Brain pericyte (primary cell): ENCODE measurements around the gene ZBTB3.
"Not testable (repeated sequence)": the region's sequence is repeated elsewhere in the genome, so short reads cannot be mapped to it uniquely, and the experiment has no call there.

Source experiments
- DNase-seq: peaks from one replicate; pipeline ENCODE4 v3.0.0-alpha.2; 2012; ENCODE audit warnings: low read depth, low spot score

ZBTB3 gene

GRCh38 chr11:62753736-62754603 lies at the start of gene ZBTB3:
TSS of gene ZBTB3 (minus strand) at chr11:62754160. CDS start at chr11:62753664, 496 bp downstream.
- peak; percentile 98 for DNase-seq

GRCh38 chr11:62801071-62801470 lies 47.1 kb upstream of the ZBTB3 start:
- DNase-seq, result no peak

- no peak for DNase-seq
Measured at GRCh38 chr11:62799486-62799885, 45.5 kb upstream of the ZBTB3 start.

- no peak for DNase-seq
Measured at GRCh38 chr11:62796281-62796680, 42.3 kb upstream of the ZBTB3 start.

- no peak for DNase-seq
Measured at GRCh38 chr11:62794201-62794775, 40.3 kb upstream of the ZBTB3 start.

GRCh38 chr11:62792202-62792575 lies 38.2 kb upstream of the ZBTB3 start:
- no peak for DNase-seq

DNA sequence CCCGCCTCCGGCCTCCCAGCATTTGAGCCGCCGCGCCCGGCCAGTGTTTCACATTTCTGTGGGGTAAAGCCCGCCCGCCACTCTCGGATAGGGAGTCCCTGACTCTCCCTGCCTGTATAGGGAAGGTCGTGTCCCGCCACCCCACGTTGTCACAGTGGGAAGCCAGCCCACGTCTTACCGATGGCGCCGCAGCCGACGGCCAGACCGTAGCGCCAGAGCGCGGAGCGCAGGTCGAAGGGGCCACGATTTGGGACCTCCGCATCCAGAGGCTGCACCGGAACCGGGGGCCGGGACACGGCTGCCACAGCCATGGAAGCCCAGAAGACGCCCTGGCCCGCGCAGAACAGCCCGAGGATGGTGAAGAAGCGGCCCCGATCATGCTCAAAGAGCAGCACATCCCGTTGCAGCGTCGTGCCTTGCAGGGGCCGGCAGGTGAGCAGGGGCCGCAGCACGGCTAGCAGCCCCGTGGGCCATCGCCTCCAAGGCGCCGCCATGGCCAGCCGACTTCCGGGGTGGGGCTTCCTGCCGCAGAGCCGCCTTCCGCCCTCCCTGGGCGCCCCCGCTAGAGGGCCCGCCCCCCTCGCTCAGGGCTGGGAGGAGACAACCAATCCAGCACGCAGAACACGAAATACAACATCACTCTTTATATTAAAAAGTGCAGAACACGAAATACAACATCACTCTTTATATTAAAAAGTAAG lies 37.7 kb upstream of the ZBTB3 start, which contains the start of gene TMEM223:
Gene TMEM223 (minus strand): TSS at position 506 of the 701 bp plus-strand sequence. CDS start 12 bp downstream, at position 494.
- no peak for DNase-seq

GRCh38 chr11:62789576-62789975 lies 35.6 kb upstream of the ZBTB3 start:
- no peak for DNase-seq

DNA sequence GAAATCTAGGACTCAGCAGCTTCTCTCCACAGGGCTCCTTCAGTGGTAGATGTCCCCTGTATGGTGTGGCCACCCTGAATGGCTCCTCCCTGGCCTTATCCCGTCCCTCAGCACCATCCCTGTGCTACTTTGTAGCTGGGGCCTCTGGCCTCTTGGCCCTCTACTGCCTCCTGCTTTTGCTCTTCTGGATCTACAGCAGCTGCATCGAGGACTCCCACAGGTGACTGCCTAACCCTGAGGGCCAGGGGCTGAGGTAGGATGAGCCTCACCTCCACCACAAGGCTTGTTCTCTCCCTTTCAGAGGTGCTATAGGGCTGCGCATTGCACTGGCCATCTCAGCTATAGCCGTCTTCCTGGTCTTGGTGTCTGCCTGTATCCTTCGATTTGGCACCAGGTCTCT lies 35.0 kb upstream of the ZBTB3 start:
- DNase-seq, result no peak

- peak; percentile 91 for DNase-seq
Measured at GRCh38 chr11:62787005-62787759, 33.2 kb upstream of the ZBTB3 start, which contains the start of gene TMEM179B. TSS of gene TMEM179B (plus strand) at chr11:62787402. CDS start at chr11:62787432, 30 bp downstream.

- peak; percentile 42 for DNase-seq
Measured at GRCh38 chr11:62786318-62787004, 32.5 kb upstream of the ZBTB3 start.

DNA sequence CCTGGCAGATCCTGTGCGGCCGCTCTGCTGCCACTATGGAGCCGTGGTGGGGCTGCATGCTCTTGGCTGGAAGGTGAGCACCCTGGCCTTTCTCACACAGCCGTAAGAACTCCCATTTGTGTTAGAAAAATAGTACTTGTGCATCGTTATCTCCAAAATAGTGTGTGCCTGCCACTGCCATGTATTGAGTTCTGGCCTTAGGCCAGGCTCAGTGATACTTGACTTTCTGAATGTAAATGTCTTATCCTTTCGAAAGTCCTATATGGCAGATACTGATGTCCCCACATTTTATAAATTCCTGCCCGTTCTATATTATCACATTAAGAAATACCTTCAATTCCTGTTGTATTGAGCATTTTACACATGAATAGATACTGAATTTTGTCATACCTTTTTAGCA lies 28.8 kb upstream of the ZBTB3 start:
- DNase-seq, result no peak

DNA sequence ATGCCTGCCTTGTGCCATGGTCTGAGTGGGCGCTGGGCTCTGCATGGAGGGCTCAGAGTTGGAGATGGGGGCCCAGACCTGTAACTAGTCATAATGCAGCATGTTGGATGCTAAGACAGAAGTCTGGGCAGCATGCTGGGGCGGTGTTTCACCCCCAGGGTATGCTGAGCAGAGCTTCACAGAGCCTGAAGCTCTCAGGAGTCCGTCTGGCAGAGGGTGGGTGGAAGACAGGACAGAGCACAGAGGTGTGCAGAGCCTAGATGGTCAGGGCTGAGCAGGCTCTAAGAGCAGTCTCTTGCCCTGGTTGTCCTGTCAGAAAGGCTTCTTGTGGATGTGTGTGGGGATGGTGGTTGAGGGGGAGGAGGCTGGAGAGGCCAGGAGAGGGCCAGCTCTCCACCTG lies 24.5 kb upstream of the ZBTB3 start:
- DNase-seq, result no peak

DNA sequence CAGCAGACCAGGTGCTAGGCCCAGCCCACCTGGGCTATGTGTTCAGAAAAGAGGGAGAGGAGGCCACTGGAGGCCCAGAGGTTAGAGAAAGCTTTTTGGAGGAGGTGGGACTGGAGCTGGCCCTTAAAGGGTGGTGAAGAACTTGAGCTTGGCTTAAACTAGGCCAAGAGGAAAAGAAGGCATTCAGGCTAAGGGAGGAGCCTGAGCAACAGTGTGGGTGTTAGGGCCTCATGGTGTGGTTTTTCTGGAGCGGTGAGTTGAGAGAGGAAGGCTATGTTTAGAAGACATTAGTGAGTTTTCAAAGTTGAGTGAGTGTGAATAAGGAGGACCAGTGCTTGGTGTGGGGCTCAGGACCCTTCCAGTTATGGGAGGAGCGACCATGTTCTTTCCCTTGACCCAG lies 23.4 kb upstream of the ZBTB3 start:
- DNase-seq, result no peak

- no peak for DNase-seq
Measured at GRCh38 chr11:62775646-62776045, 21.7 kb upstream of the ZBTB3 start.

DNA sequence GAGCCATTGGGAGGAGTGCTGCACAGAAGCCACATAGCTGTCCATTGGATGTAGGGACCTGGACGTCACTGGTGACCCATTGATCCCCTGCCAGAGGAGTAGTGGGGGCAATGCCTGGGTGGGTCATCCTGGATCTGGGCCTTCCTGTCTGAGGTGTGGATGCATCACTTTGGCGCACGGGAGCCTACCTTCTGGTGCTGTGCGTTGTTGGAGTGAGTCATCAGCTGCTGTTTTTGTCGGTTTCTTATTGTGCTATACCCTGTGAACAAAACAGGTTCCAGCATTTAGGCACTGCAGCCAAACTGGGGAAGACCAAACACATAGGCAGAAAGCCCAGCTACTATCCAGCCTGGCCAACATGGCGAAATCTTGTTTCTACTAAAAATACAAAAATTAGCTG lies 20.4 kb upstream of the ZBTB3 start:
- DNase-seq, result no peak

DNA sequence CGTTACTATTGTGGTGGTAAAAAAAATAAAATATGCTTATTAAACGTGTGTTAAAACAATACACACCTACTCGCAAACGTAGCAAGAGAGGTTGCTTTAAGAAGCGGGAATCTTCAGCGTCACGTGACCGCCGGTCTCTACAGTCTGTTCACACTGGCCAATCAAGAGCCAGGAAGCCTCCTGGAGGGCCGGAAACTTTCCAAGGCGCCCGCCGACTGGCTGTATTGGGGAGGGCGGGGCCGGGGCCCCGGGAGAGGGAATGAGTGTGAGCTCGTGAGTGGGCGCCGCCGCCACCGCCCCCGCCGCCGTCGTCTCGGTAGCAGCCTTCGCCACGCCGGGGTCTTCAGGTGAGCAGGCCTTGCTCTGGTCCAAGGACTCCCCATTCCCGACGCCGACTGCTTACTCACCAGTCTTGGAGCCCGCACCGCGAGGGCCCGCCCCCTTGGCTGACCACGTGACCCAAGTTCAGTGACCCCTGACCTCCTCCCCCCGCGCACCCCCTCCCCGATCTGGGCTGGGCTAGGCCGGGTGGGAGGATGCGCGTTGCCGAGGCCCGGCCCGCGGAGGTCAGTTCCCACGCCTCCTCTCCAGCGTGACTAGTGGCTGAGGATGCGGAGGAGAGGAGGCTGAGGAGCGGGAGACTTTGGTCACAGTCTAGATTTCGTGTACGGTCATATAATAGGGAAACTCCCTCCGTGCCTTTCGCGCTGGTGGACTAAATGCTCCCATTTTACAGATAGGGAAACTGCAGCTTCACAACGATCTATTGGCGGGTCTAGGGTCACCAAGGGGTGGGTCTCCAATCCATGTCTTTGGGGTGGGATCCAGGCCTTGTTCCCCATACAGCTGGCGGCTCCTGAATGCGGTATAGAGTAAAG lies 17.4 kb upstream of the ZBTB3 start, which contains the start of gene TAF6L:
Gene TAF6L (plus strand): TSS at position 253 of the 878 bp plus-strand sequence. CDS start 4,388 bp downstream, outside the sequence.
- DNase-seq, result peak; percentile 78

DNA sequence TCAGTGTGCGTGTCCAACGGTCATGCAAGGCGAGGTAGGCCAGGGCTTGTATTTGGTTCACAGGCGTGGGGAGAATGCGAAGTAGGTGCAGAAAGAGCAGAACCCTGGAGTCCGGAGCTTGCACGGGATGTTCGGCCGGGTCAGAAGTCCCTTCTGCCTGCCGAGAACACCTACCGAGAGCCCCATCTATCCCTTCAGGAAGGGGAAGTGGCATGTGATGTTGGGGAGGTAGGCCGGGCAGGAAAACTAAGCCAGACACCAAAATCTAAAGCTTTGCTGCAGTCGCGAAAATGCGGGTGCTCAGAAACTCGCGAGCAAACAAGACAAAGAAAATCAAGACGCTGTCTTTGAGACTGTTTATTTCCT lies 16.8 kb upstream of the ZBTB3 start:
- peak; percentile 22 for DNase-seq

DNA sequence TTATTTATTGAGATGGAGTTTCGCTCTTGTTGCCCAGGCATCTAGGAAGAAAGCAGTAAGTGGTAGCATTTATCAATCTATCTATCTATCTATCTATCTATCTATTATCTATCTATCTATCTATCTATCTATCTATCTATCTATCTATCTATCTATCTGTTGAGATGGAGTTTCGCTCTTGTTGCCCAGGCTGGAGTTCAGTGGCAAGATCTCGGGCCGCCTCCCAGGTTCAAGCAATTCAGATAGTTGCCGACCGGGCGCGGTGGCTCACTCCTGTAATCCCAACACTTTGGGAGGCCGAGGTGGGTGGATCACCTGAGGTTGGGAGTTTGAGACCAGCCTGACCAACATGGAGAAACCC lies 6.9 kb upstream of the ZBTB3 start:
- DNase-seq, result not testable (repeated sequence)
